HepG2 (cell line): Measurements from ENCODE around the gene P4HB. TPM values are rescaled to one million over a fixed set of nuclear protein-coding genes. Genes with fewer than 3 reads are reported as not detected.
A peak's percentile ranks its signal among the peaks of the same experiment; 100 is the strongest.

Source experiments
- ARNT2 ChIP-seq: sonication (generic); formaldehyde crosslinking; IDR thresholded peaks from 2 replicates; pipeline ENCODE4 v1.8.0; 2022; ENCODE audit warnings: mild to moderate bottlenecking, low read depth, missing genetic modification reagents, moderate library complexity
- CTCF ChIP-seq: sonication (generic); formaldehyde crosslinking; IDR thresholded peaks from 2 replicates; pipeline ENCODE4 v1.5.0; 2020; ENCODE audit warnings: mild to moderate bottlenecking, missing genetic modification reagents, moderate library complexity
- FOXK2 ChIP-seq: fragments of 450-650 bp; IDR thresholded peaks from 2 replicates; pipeline ENCODE4 v1.6.1; 2016
- GABPB1 ChIP-seq: IDR thresholded peaks from 2 replicates; pipeline ENCODE4 v1.6.1; 2016; ENCODE audit warnings: mild to moderate bottlenecking, missing genetic modification reagents, moderate library complexity, missing compliant biosample characterization
- GMEB2 ChIP-seq: IDR thresholded peaks from 2 replicates; pipeline ENCODE4 v1.6.1; 2016; ENCODE audit warnings: missing biosample characterization, missing genetic modification reagents, low read depth
- HMGXB4 ChIP-seq, 2 experiments: sonication (generic) in 1 of 2; formaldehyde crosslinking in 1 of 2; IDR thresholded peaks; 2 replicates each; pipeline versions ENCODE4 v1.4.0 to v1.6.1; 2018 to 2020; ENCODE audit warnings: missing genetic modification reagents in 2 of 2, borderline replicate concordance in 1 of 2, low read depth in 1 of 2, mild to moderate bottlenecking in 1 of 2, missing biosample characterization in 1 of 2
- HNF4G ChIP-seq, 2 experiments: sonication (generic) in 1 of 2; formaldehyde crosslinking in 1 of 2; IDR thresholded peaks; 2 replicates each; pipeline versions ENCODE4 v1.4.0 to v1.6.1; 2011 to 2020; ENCODE audit warnings: borderline replicate concordance in 2 of 2, low read depth in 2 of 2, mild to moderate bottlenecking in 2 of 2, low read length in 1 of 2, missing genetic modification reagents in 1 of 2, moderate library complexity in 1 of 2
- LCORL ChIP-seq, 2 experiments: fragments of 450-650 bp in 1 of 2; sonication (generic) in 1 of 2; formaldehyde crosslinking in 1 of 2; IDR thresholded peaks; 2 replicates each; pipeline versions ENCODE4 v1.5.0 to v1.6.1; 2017 to 2020; ENCODE audit warnings: antibody characterized with exemption in 1 of 2, missing genetic modification reagents in 1 of 2
- MEIS1 ChIP-seq: sonication (generic); formaldehyde crosslinking; IDR thresholded peaks from 2 replicates; pipeline ENCODE4 v1.9.0; 2021; ENCODE audit warnings: mild to moderate bottlenecking, missing genetic modification reagents, moderate library complexity, borderline replicate concordance
- MIER3 ChIP-seq: IDR thresholded peaks from 2 replicates; pipeline ENCODE4 v1.6.1; 2016; ENCODE audit warnings: missing compliant biosample characterization, borderline replicate concordance
- PBX2 ChIP-seq: IDR thresholded peaks from 2 replicates; pipeline ENCODE4 v1.6.1; 2016; ENCODE audit warnings: control low read depth
- TGIF2 ChIP-seq: IDR thresholded peaks from 2 replicates; pipeline ENCODE4 v1.6.1; 2016; ENCODE audit warnings: control low read depth, missing compliant biosample characterization
- U2AF1 ChIP-seq: fragments of 200-400 bp; formaldehyde crosslinking; optimal IDR thresholded peaks from 2 replicates; pipeline ENCODE3; 2017; ENCODE audit warnings: mild to moderate bottlenecking, low read depth, low read length
- ZMYM2 ChIP-seq: sonication (generic); formaldehyde crosslinking; IDR thresholded peaks from 2 replicates; pipeline ENCODE4 v1.8.0; 2022; ENCODE audit warnings: mild to moderate bottlenecking, missing genetic modification reagents
- ZNF12 ChIP-seq: sonication (generic); formaldehyde crosslinking; IDR thresholded peaks from 2 replicates; pipeline ENCODE4 v1.5.0; 2020; ENCODE audit warnings: missing genetic modification reagents
- ZNF367 ChIP-seq: sonication (generic); formaldehyde crosslinking; IDR thresholded peaks from 2 replicates; pipeline ENCODE4 v1.4.0; 2020; ENCODE audit warnings: missing genetic modification reagents, borderline replicate concordance
- ZNF431 ChIP-seq: sonication (generic); formaldehyde crosslinking; IDR thresholded peaks from 2 replicates; pipeline ENCODE4 v1.9.0; 2022; ENCODE audit warnings: missing genetic modification reagents, low read depth, mild to moderate bottlenecking, borderline replicate concordance
- ZNF510 ChIP-seq: sonication (generic); formaldehyde crosslinking; IDR thresholded peaks from 2 replicates; pipeline ENCODE4 v1.4.0; 2020; ENCODE audit warnings: low read depth, mild to moderate bottlenecking, missing genetic modification reagents
- ZNF564 ChIP-seq: sonication (generic); formaldehyde crosslinking; IDR thresholded peaks from 2 replicates; pipeline ENCODE4 v1.8.1; 2023; ENCODE audit warnings: mild to moderate bottlenecking, missing genetic modification reagents
- ZNF777 ChIP-seq: sonication (generic); formaldehyde crosslinking; IDR thresholded peaks from 2 replicates; pipeline ENCODE4 v1.4.0; 2020; ENCODE audit warnings: missing genetic modification reagents
- ZNF841 ChIP-seq: sonication (generic); formaldehyde crosslinking; IDR thresholded peaks from 2 replicates; pipeline ENCODE4 v1.8.1; 2023; ENCODE audit warnings: missing genetic modification reagents, borderline replicate concordance
- ZNF891 ChIP-seq: sonication (generic); formaldehyde crosslinking; IDR thresholded peaks from 2 replicates; pipeline ENCODE4 v1.5.0; 2020; ENCODE audit warnings: mild to moderate bottlenecking, missing genetic modification reagents
- polyA plus RNA-seq, 8 experiments: library from polyadenylated mRNA; depleted of rRNA in 3 of 8; stranded (reverse) in 7 of 8; unstranded in 1 of 8; fragments of >200 nt; fragmentation: Illumina TruSeq in 4 of 8; extraction: Trizol in 4 of 8; gene quantifications; 2 replicates each; pipeline versions ENCODE4 v1.2.1 to v1.2.3, GENCODE V29; 2011 to 2016; ENCODE audit warnings: low read depth in 4 of 8, missing spikeins in 1 of 8, mixed read lengths in 1 of 8; ENCODE audit not compliant: insufficient read depth in 1 of 8
- total RNA-seq, 5 experiments: library from RNA; depleted of rRNA; stranded (reverse); fragments of >200 nt; fragmentation: Illumina TruSeq; extraction: Trizol; gene quantifications; 2 replicates each; pipeline ENCODE4 v1.2.3, GENCODE V29; 2016; ENCODE audit warnings: low read depth in 1 of 5

P4HB gene
- total and polyA plus RNA-seq, 2 of the 13 experiments (the other 11 are each of a cell fraction or from before 2014, with no cell fraction given), result 185 to 782 TPM

GRCh38 chr17:81870131-81870980 lies 10.0 kb upstream of the P4HB start (continued):
- TF ChIP-seq HMGXB4 (CRISPR knock-in tag; IDR thresholded peaks at IDR 0.05; ENCODE audit: borderline replicate concordance in 1 of 2, low read depth in 1 of 2) (peak; percentile 12 to 20; a peak in 1 of 4 replicates), GMEB2 (CRISPR knock-in tag) (no peak), ZNF564 (CRISPR knock-in tag) (no peak), PBX2 (CRISPR knock-in tag) (no peak), ARNT2 (CRISPR knock-in tag) (0 out of 2 replicates have a peak, but pooled peaks have one; percentile 33), TGIF2 (CRISPR knock-in tag) (no peak; the same call in 1 of the 2 replicates), ZNF510 (no peak), HNF4G (IDR thresholded peaks at IDR 0.05; ENCODE audit: borderline replicate concordance, low read depth, low read length) (no peak), HNF4G (CRISPR knock-in tag; IDR thresholded peaks at IDR 0.05; ENCODE audit: borderline replicate concordance, low read depth) (no peak; the same call in 1 of the 2 replicates), ZNF12 (CRISPR knock-in tag) (no peak), ZNF841 (CRISPR knock-in tag) (no peak), ZNF367 (no peak), CTCF (CRISPR knock-in tag) (no peak), FOXK2 (no peak), U2AF1 (no peak), MIER3 (CRISPR knock-in tag) (no peak; the same call in 1 of the 2 replicates), ZNF891 (CRISPR knock-in tag) (no peak), ZNF431 (CRISPR knock-in tag) (no peak), LCORL (IDR thresholded peaks at IDR 0.05) (no peak), LCORL (CRISPR knock-in tag; IDR thresholded peaks at IDR 0.05) (no peak), MEIS1 (CRISPR knock-in tag) (no peak), GABPB1 (CRISPR knock-in tag) (peak; percentile 66; the same call in 1 of the 2 replicates), ZNF777 (CRISPR knock-in tag) (no peak), ZMYM2 (no peak)
